ENCODE measurements around the gene ATG3. TPM values are rescaled to one million over a fixed set of nuclear protein-coding genes. Genes with fewer than 3 reads are reported as not detected.

ATG3 gene
- total and polyA plus RNA-seq, 2 of the 8 experiments (the other 6 are each of a cell fraction or from before 2014, with no cell fraction given): 27.3 to 55.3 TPM

DNA sequence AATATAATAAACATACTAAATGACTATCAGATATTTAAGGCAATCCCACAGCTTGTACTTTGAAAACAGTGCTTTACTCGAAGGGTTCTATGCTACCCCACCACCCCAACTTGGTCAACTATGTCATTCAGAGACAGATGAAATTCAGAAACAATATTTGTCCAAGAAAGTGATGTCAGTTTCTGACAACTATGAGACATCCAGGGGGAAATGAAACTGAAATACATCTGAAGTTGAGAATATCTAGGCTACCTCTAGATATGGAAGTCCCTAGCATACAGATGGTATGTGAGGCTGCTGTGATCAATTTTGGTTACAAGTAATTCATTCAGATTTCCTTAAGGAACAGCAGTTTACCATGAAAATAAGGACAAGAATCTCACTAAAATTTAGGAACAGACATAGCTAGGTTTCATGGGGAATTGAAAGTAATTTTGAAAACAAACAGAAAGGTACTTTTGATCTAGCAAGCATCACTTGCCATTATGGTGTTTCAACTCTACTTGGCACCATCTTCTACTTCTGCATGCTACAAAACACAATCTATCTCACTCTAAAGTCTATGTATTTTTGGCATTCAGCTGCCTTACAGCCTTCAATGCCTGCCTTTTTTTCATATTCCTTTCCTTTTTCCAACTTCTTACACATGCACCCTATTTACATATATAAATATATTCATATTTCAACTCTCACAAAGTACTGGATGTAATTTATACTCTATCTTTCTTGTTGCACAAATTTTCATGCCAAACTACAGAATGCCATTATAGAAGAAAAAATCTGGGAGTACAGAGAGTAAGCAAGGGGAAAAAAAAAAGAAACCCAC is 21.7 kb downstream of the ATG3 start:
- Histone ChIP-seq H3K9ac (replicated peaks in 1 of 4; ENCODE audit: extremely low read depth in 1 of 4, low read depth in 3 of 4, low read length in 3 of 4) (no peak overlapping the region), H3K4me1 (replicated peaks in 1 of 4; ENCODE audit: control insufficient read depth in 3 of 4, insufficient read depth in 4 of 4, low read length in 3 of 4) (no peaks in the 10 kb centered on the region), H3K18ac (ENCODE audit: extremely low read depth, low read length) (no peak overlapping the region), H3K27ac (ENCODE audit: low read depth, low read length) (no peak overlapping the region), H3K4me2 (ENCODE audit: insufficient read depth in 1 of 2, low read depth in 2 of 2, low read length in 2 of 2) (no peak overlapping the region), H3K4ac (replicated peaks; ENCODE audit: insufficient read length, low read depth, low read length) (no peak overlapping the region), H3K79me2 (ENCODE audit: control insufficient read depth in 1 of 2, insufficient read depth in 2 of 2, low read length in 2 of 2) (no peaks in the 10 kb centered on the region), H4K5ac (ENCODE audit: insufficient read length, low read depth, low read length) (no peak overlapping the region), H3K4me3 (ENCODE audit: extremely low read depth in 1 of 4, insufficient read depth in 2 of 4, low read depth in 3 of 4, low read length in 4 of 4) (no peak overlapping the region), H3K23me2 (ENCODE audit: low read depth, low read length) (no peaks in the 10 kb centered on the region), H3K36me3 (ENCODE audit: control insufficient read depth in 2 of 4, insufficient read depth in 4 of 4, low read length in 3 of 4) (peaks cover 0 to 35% (median 2%) of the 10 kb centered on the region in 4 experiments; a peak in 4 of 8 replicates), H2BK12ac (ENCODE audit: low read depth, low read length) (no peak overlapping the region), H3K14ac (ENCODE audit: insufficient read length) (no peak overlapping the region), H2BK20ac (ENCODE audit: low read length) (no peak overlapping the region), H3K79me1 (ENCODE audit: low read depth, low read length) (no peaks in the 10 kb centered on the region), H2BK15ac (ENCODE audit: low read length) (no peak overlapping the region), H4K91ac (replicated peaks; ENCODE audit: insufficient read length, low read length) (no peak overlapping the region), H2AK5ac (ENCODE audit: low read depth, low read length) (no peak overlapping the region), H3K9me3 (ENCODE audit: insufficient read depth in 2 of 2, low read depth in 1 of 2, low read length in 1 of 2) (no peaks in the 10 kb centered on the region), H3K56ac (replicated peaks; ENCODE audit: insufficient read length, low read depth, low read length) (no peak overlapping the region), H3K27me3 (replicated peaks in 1 of 4; ENCODE audit: control insufficient read depth in 3 of 4, extremely low read depth in 1 of 4, insufficient read depth in 3 of 4, low read length in 3 of 4) (no peaks in the 10 kb centered on the region), H2BK120ac (replicated peaks; ENCODE audit: low read depth, low read length) (no peak overlapping the region), H2BK5ac (ENCODE audit: low read depth, low read length) (no peak overlapping the region), H2AFZ (ENCODE audit: low read length) (no peak overlapping the region), H4K8ac (ENCODE audit: extremely low read depth, insufficient read depth, low read length) (no peak overlapping the region), H4K20me1 (replicated peaks in 1 of 2; ENCODE audit: control insufficient read depth in 1 of 2, insufficient read depth in 2 of 2, low read length in 2 of 2) (peaks cover 0 to 1% of the 10 kb centered on the region in 2 experiments), H3K23ac (ENCODE audit: insufficient read length) (no peak overlapping the region)
- POLR2A ChIA-PET (ENCODE audit: partially characterized antibody): no interaction called here
- 84% methylated on average over 1 of the region's 1 CpG; no CpG with 5 or more reads in 1 of the 2 experiments for WGBS, 2 experiments (ENCODE audit: extremely low coverage in 1 of 2, insufficient coverage in 1 of 2, insufficient read length in 1 of 2, insufficient replicate concordance in 2 of 2, low coverage in 1 of 2, low lambda C conversion rate in 2 of 2, missing lambda C conversion rate in 1 of 2)
- TF ChIP-seq TEAD4 (IDR thresholded peaks at IDR 0.05; ENCODE audit: low read depth, low read length) (no peak), JUN (IDR thresholded peaks at IDR 0.05; ENCODE audit: low read depth, low read length) (no peak), SIN3A (conservative IDR thresholded peaks at IDR 0.05 in 1 of 2, IDR thresholded peaks at IDR 0.05 in 1 of 2; ENCODE audit: low read depth in 1 of 2, low read length in 2 of 2) (no peak)
- TF ChIP-seq, protein P1, sequence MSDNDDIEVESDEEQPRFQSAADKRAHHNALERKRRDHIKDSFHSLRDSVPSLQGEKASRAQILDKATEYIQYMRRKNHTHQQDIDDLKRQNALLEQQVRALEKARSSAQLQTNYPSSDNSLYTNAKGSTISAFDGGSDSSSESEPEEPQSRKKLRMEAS (IDR thresholded peaks at IDR 0.05): no peak
- TF ChIP-seq, protein P2, sequence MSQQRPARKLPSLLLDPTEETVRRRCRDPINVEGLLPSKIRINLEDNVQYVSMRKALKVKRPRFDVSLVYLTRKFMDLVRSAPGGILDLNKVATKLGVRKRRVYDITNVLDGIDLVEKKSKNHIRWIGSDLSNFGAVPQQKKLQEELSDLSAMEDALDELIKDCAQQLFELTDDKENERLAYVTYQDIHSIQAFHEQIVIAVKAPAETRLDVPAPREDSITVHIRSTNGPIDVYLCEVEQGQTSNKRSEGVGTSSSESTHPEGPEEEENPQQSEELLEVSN (IDR thresholded peaks at IDR 0.05): no peak
- CTCF ChIA-PET (ENCODE audit: partially characterized antibody): interaction anchor here (0.5 to 1.0 kb wide), 3 partner anchors 10 to 273 kb away, joined by 3 to 4 read pairs (median 3); no protein-coding TSS in a partner anchor
- DNase-seq (ENCODE audit: low read depth in 1 of 2, low spot score in 2 of 2): no peak
- FAIRE-seq: no peak
